NCI-H1048 (cell line): ENCODE data around the gene PRRT3.
"Not testable (repeated sequence)": the region's sequence is repeated elsewhere in the genome, so short reads cannot be mapped to it uniquely, and the experiment has no call there.

Source experiments
- DNase-seq: peaks from one replicate; lab custom pipeline; 2025; lab: John Stamatoyannopoulos, UW

PRRT3 gene

DNA sequence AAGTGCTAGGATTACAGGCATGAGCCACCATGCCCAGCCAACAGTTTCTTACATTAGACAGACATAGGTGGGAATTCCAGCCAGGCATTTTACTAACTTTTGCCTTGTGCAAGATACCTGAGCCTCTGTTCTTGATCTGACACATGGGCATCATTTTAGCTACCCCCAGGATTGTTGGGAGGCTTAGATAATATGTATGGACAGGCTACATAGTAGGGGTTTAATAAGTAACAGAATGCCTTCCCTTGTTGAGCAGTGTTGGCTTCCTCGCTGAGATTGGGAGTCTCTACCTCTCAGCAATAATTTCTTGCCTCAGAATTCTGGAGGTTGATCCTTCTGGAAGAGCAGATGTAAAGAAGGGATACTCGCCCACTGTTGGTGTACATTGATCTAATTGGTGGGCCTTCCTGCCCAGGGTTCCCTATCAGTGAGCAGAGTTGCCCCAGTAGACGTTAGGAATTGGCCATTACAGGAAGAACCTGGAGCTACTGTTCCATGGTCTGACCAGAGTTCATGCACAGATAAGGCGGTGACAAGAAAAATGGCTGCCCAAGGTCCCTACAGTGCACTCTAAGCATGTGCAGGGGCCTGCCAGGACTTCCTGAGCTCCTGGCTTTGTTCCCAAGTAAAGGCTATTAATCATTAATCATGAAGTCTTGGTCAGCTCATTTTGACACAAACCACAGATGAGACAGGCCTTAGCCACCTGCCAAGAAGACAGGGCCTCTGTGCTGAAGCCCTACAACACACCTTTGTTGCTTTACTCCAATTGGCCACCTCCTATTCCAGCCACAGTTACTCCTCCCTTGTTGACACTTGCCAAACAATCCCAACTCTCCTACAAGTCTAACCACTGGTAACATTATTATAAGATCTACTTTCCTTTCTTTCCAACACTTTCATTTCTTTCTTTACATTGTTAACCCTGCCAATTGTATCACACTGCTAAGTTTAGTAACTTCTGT, 54.5 kb downstream of the PRRT3 start:
- no peak for DNase-seq

DNA sequence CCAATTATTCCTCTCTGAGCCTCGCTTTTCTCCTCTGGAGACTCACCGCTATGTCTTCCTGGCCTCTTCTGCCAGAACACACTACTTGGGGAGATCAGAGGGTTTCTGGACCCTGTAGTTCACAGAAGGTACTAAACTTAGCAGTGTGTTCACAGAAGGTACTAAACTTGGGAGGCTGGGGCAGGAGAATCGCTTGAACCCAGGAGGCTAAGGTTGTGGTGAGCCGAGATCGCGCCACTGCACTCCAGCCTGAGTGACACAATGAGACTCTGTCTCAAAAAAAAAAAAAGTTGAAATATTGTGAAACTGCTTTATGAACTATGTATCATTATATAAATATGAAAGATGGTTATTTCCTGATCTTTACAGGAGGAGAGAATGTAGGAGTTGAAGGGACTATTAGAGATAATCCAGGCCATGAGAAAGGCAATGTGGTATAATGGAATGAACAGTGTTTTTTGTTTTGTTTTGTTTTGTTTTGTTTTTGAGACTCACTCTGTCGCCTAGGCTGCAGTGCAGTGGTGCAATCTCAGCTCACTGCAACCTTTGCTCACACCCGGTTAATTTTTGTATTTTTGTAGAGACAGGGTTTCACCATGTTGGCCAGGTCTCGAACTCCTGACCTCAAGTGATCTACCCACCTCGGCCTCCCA, 55.3 kb downstream of the PRRT3 start:
- not testable (repeated sequence) for DNase-seq

DNA sequence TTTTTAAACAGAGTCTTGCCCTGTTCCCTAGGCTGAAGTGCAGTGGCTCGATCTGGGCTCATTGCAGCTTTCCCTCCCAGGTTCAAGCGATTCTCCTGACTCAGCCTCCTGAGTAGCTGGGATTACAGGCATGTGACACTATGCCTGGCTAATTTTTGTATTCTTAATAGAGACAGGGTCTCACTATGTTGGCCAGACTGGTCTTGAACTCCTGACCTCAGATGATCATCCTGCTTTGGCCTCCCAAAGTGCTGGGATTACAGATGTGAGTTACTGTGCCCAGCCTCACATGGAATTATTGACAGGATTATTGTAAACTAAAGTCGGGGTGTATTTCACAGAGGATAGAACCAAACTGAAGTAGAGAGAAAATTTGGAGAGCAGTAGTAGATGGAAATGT, 56.5 kb downstream of the PRRT3 start:
- not testable (repeated sequence) for DNase-seq
